Activated B cell treated with CpG ODN at 0.5 μM for 24 hours (primary cell): ENCODE results near the gene CCDC146. TPM values are rescaled to one million over a fixed set of nuclear protein-coding genes. Genes with fewer than 3 reads are reported as not detected.

ENCODE experiments used
- ATAC-seq: fragments of 200-7000 bp; cut with Tn5 transposase; one replicate; pipeline ENCODE4 v1.10.0; 2021; ENCODE audit warnings: low read depth, mild to moderate bottlenecking, moderate library complexity
- CTCF ChIA-PET: fragments of 350-600 bp; sonication (Branson Sonifier 250); formaldehyde crosslinking; loops from one replicate; lab custom pipeline; 2021; ENCODE audit warnings: antibody characterized with exemption; lab: Charles Lee
- POLR2A ChIA-PET: fragments of 350-600 bp; sonication (Branson Sonifier 250); formaldehyde crosslinking; loops from one replicate; lab custom pipeline; 2021; ENCODE audit warnings: antibody characterized with exemption; lab: Charles Lee
- DNase-seq: peaks from one replicate; pipeline ENCODE4 v3.0.0; 2022
- H3K27ac Mint-ChIP-seq: one replicate; pipeline ENCODE4 v1.8.0; 2020; ENCODE audit warnings: mixed read lengths
- H3K27me3 Mint-ChIP-seq: one replicate; pipeline ENCODE4 v1.8.0; 2021; ENCODE audit warnings: mixed read lengths
- H3K36me3 Mint-ChIP-seq: one replicate; pipeline ENCODE4 v1.8.0; 2021; ENCODE audit warnings: low read depth, mixed read lengths
- H3K4me1 Mint-ChIP-seq: one replicate; pipeline ENCODE4 v1.8.0; 2021; ENCODE audit warnings: mixed read lengths
- H3K4me3 Mint-ChIP-seq: one replicate; pipeline ENCODE4 v1.8.0; 2020; ENCODE audit warnings: mild to moderate bottlenecking, mixed read lengths
- H3K9me3 Mint-ChIP-seq: one replicate; pipeline ENCODE4 v1.8.0; 2020; ENCODE audit warnings: mixed read lengths
- intact Hi-C: fragments of 100-400 bp; cut with micrococcal nuclease; formaldehyde crosslinking; loops from one replicate; pipeline ENCODE4 v1.15.1; 2024
- total RNA-seq: library from RNA; stranded (reverse); gene quantifications from 2 replicates; pipeline ENCODE4 v1.2.3, GENCODE V29; 2022
- TF ChIP-seq, protein P1 (sequence below): fragments of 200-600 bp; IDR thresholded peaks from one replicate; pipeline ENCODE4 v1.8.0; 2022; ENCODE audit warnings: antibody characterized with exemption, mild to moderate bottlenecking

CCDC146 gene
- total RNA-seq, 1 donor from 2014 or later = 3.5 TPM

DNA sequence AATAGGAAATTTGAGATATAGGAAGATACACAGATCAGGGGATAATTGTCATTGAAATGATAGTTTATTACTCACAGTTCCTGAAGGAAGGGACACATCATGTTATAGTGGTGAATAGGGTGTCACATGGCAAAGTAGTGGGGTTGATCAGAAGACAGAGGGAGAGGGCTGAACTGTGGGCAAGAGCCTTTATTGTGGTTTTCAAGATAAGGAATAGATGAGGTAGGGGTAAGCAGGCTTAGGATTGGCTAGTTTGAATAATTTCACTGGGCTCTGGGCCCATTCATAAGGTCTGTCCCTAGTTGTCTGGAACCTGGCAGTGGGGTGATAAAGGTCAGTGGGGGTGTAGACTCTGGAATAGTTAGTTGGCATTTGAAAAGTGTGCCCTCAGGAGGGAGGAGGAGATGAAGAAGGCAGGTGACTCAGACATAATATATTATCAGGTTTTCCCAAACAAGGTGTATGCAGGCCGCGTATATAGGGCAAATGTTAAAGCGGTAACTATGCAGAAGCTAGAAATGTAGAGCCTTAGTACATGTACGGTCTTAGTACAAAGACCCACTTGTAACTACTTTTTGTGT is 58.7 kb downstream of the CCDC146 start:
- CTCF ChIA-PET = no interaction called here
- H3K4me1 Mint-ChIP-seq = peaks cover under 1% of the 10 kb centered on the region
- H3K36me3 Mint-ChIP-seq = no peaks in the 10 kb centered on the region
- POLR2A ChIA-PET = no interaction called here
- TF ChIP-seq, protein P1, sequence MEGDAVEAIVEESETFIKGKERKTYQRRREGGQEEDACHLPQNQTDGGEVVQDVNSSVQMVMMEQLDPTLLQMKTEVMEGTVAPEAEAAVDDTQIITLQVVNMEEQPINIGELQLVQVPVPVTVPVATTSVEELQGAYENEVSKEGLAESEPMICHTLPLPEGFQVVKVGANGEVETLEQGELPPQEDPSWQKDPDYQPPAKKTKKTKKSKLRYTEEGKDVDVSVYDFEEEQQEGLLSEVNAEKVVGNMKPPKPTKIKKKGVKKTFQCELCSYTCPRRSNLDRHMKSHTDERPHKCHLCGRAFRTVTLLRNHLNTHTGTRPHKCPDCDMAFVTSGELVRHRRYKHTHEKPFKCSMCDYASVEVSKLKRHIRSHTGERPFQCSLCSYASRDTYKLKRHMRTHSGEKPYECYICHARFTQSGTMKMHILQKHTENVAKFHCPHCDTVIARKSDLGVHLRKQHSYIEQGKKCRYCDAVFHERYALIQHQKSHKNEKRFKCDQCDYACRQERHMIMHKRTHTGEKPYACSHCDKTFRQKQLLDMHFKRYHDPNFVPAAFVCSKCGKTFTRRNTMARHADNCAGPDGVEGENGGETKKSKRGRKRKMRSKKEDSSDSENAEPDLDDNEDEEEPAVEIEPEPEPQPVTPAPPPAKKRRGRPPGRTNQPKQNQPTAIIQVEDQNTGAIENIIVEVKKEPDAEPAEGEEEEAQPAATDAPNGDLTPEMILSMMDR = no peak
- H3K27ac Mint-ChIP-seq = no peak overlapping the region
- no peaks in the 10 kb centered on the region for H3K9me3 Mint-ChIP-seq
- ATAC-seq (no peak), DNase-seq (no peak)
- H3K4me3 Mint-ChIP-seq = no peak overlapping the region
- intact Hi-C loops = no loop called here
- H3K27me3 Mint-ChIP-seq = no peaks in the 10 kb centered on the region

DNA sequence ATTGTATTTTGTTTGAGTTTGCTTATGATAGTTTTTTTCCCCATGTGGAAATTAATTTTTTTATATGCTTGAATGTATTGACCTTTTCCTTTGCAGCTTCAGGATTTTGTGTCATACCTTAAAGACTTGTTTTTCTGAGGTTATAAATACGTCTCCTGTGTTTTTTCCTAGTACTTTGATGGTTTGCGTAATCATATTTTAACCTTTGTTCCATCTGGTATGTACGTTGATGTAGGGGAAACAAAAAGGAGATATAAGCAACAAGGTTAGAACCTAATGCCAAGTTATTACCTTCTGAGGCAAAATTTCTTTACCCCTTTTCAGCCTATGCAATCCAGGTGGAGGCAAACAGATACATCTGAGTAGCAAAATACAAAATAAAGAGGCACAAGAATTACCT is 59.3 kb downstream of the CCDC146 start:
- DNase-seq = no peak
- H3K36me3 Mint-ChIP-seq = no peaks in the 10 kb centered on the region
- ATAC-seq = no peak
- TF ChIP-seq, protein P1 = no peak
- ChIA-PET CTCF (no interaction called here), POLR2A (no interaction called here)
- no peak overlapping the region for H3K4me3 Mint-ChIP-seq
- intact Hi-C loops = no loop called here
- no peaks in the 10 kb centered on the region for H3K27me3 Mint-ChIP-seq
- H3K27ac Mint-ChIP-seq = no peak overlapping the region
- no peaks in the 10 kb centered on the region for H3K4me1 Mint-ChIP-seq
- H3K9me3 Mint-ChIP-seq = no peaks in the 10 kb centered on the region

DNA sequence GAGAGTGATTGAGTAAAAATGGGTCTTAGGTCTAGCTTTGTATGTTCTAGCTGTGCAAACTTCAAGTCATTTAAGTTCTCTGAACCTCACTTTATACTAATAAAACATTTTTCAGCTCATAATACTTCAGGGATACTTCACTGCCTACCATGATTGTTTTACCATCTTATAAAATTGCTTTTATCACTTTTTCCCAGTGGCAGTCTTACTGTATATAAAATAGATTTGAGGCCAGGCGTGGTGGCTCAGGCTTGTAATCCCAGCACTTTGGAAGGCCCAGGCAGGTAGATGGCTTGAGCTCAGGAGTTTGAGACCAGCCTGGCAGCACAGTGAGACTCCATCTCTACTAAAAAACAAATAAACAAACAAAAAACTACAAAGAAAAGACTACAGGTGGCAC is 59.8 kb downstream of the CCDC146 start:
- Mint-ChIP-seq H3K4me1 (no peaks in the 10 kb centered on the region), H3K9me3 (no peaks in the 10 kb centered on the region), H3K27ac (no peak overlapping the region), H3K4me3 (no peak overlapping the region), H3K27me3 (no peaks in the 10 kb centered on the region), H3K36me3 (no peaks in the 10 kb centered on the region)
- intact Hi-C loops = no loop called here
- TF ChIP-seq, protein P1 = no peak
- ATAC-seq = no peak
- no peak for DNase-seq
- POLR2A ChIA-PET = no interaction called here
- CTCF ChIA-PET = no interaction called here

DNA sequence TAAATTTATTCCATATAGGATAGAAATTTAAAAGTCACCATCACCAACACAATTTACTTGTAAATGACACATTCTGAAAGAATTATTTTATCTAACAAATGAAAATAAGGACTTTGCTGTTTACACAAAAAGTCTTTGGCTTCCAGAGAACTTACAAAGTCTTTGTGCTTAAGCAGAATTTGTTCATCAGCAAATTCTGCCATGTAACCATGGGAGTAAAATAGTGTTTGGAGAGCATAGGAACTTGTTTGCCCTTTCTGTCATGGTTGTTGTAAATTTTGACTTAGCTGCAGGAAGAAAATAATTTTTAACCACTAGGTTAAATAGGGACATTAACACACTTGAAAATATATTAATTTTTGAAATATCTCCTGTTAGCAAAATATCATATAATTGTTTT is 62.0 kb downstream of the CCDC146 start:
- peaks cover 8% of the 10 kb centered on the region for H3K4me1 Mint-ChIP-seq
- DNase-seq = no peak
- no peak for ATAC-seq
- intact Hi-C loops = no loop called here
- H3K27me3 Mint-ChIP-seq = no peaks in the 10 kb centered on the region
- no peaks in the 10 kb centered on the region for H3K9me3 Mint-ChIP-seq
- H3K4me3 Mint-ChIP-seq = no peak overlapping the region
- H3K36me3 Mint-ChIP-seq = no peaks in the 10 kb centered on the region
- CTCF ChIA-PET = interaction anchor here (1.5 kb wide), 1 partner anchor 63 kb away, joined by 5 read pairs; no protein-coding TSS in a partner anchor
- POLR2A ChIA-PET = no interaction called here
- TF ChIP-seq, protein P1 = no peak
- no peak overlapping the region for H3K27ac Mint-ChIP-seq

DNA sequence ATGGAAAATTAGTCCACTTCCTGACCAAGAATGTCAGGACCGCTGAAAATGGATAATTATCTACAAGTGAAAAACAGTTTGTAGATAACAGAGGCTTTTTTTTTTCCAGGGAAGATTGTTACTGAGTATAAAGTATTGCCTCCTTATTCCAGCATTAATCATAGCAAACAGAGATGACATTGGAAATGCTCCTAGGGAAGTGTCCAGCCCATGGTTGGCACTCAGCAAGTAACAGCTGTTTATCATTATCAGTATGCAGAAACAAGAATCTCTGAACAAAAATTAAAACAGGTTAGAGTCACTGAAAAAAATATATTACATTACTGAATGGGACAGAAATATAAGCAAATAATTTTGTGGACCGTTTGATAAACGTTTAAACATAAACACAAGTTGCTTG is 62.6 kb downstream of the CCDC146 start:
- Mint-ChIP-seq H3K36me3 (no peaks in the 10 kb centered on the region), H3K4me1 (peaks cover 12% of the 10 kb centered on the region), H3K4me3 (no peak overlapping the region), H3K27ac (no peak overlapping the region), H3K27me3 (no peaks in the 10 kb centered on the region), H3K9me3 (no peaks in the 10 kb centered on the region)
- POLR2A ChIA-PET = no interaction called here
- ATAC-seq (no peak), DNase-seq (no peak)
- intact Hi-C loops = no loop called here
- CTCF ChIA-PET = interaction anchor here (1.5 kb wide), 1 partner anchor 62 kb away, joined by 5 read pairs; no protein-coding TSS in a partner anchor
- TF ChIP-seq, protein P1 = no peak
